Cardiac muscle cell (in vitro differentiated cells and primary cell): ENCODE measurements around the gene IGFL4. TPM values are rescaled to one million over a fixed set of nuclear protein-coding genes. Genes with fewer than 3 reads are reported as not detected.
"Not testable (repeated sequence)": the region's sequence is repeated elsewhere in the genome, so short reads cannot be mapped to it uniquely, and the experiment has no call there.

Experiments
- DNase-seq, 2 donors: peaks; one replicate each; pipeline versions ENCODE4 v3.0.0 to v3.0.0-alpha.2; 2010 to 2017; ENCODE audit warnings: low read depth in 1 of 2, low spot score in 1 of 2
- H3K27ac ChIP-seq: fragments of 200-600 bp; sonication (generic); 2 replicates; pipeline ENCODE4 v1.5.1; 2016
- H3K27me3 ChIP-seq: fragments of 200-600 bp; sonication (generic); 2 replicates; pipeline ENCODE4 v1.6.0; 2016; ENCODE audit warnings: control low read depth
- H3K36me3 ChIP-seq: fragments of 200-600 bp; sonication (generic); 2 replicates; pipeline ENCODE4 v1.5.1; 2016; ENCODE audit warnings: control low read depth
- H3K4me1 ChIP-seq: fragments of 200-600 bp; sonication (generic); 2 replicates; pipeline ENCODE4 v1.8.1; 2017; ENCODE audit warnings: low read depth, mild to moderate bottlenecking, mixed run types
- H3K4me3 ChIP-seq: fragments of 200-600 bp; sonication (generic); 2 replicates; pipeline ENCODE4 v1.5.1; 2016; ENCODE audit warnings: mild to moderate bottlenecking
- H3K9me3 ChIP-seq: fragments of 200-600 bp; sonication (generic); 2 replicates; pipeline ENCODE4 v1.5.1; 2017; ENCODE audit warnings: low read depth, mild to moderate bottlenecking, control low read depth
- CTCF ChIP-seq: IDR thresholded peaks from 2 replicates; pipeline ENCODE4 v1.5.1; 2012; ENCODE audit warnings: low read depth, mild to moderate bottlenecking, low read length
- polyA plus RNA-seq: library from polyadenylated mRNA; unstranded; fragments of >200 nt; fragmentation: Nextera tagmentation; extraction: Ambion mirVana; gene quantifications from 2 replicates; pipeline ENCODE4 v1.2.1, GENCODE V29; 2016
- total RNA-seq: library from RNA; depleted of rRNA; stranded (reverse); fragments of >200 nt; gene quantifications from 2 replicates; pipeline ENCODE4 v1.2.3, GENCODE V29; 2016

Gene IGFL4
- total and polyA plus RNA-seq, 2 experiments from 2014 or later, result 0.21 to 0.67 TPM

- TF ChIP-seq CTCF, result peak; percentile 66
- no peaks in the 10 kb centered on the region for H3K9me3 ChIP-seq
- no peaks in the 10 kb centered on the region for H3K4me1 ChIP-seq
- H3K27me3 ChIP-seq, result peaks cover 4% of the 10 kb centered on the region
- no peak overlapping the region for H3K4me3 ChIP-seq
- peak; percentile 69 to 75 for DNase-seq
- no peaks in the 10 kb centered on the region for H3K36me3 ChIP-seq
- no peak overlapping the region for H3K27ac ChIP-seq
Observed at GRCh38 chr19:46081928-46082727, 41.3 kb upstream of the IGFL4 start.

DNA sequence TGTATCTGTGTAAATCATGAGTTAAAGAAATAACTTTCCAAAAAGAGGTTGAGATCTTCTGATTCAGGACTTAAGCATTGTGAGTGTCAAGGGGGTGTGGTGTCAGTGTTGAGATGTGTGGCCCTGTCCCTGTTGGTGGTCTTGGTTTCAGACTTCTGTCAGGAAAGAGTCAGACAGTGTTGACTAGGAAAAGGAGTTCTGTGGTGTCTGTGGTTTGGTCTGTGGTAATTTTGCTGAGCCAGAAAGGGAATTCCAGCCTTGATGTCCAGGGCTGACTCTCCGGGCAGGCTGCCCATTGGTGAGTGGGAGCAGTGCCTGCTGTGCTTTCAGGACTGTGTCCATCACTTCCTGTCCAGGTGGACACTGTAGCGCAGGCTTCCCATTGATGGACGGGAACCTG is 39.8 kb upstream of the IGFL4 start:
- TF ChIP-seq CTCF, result no peak
- Histone ChIP-seq H3K4me3 (no peak overlapping the region), H3K4me1 (no peaks in the 10 kb centered on the region), H3K36me3 (no peaks in the 10 kb centered on the region), H3K9me3 (no peaks in the 10 kb centered on the region), H3K27me3 (peaks cover 19% of the 10 kb centered on the region), H3K27ac (no peak overlapping the region)
- peak in 1 of 2 donors; percentile 94 for DNase-seq

DNA sequence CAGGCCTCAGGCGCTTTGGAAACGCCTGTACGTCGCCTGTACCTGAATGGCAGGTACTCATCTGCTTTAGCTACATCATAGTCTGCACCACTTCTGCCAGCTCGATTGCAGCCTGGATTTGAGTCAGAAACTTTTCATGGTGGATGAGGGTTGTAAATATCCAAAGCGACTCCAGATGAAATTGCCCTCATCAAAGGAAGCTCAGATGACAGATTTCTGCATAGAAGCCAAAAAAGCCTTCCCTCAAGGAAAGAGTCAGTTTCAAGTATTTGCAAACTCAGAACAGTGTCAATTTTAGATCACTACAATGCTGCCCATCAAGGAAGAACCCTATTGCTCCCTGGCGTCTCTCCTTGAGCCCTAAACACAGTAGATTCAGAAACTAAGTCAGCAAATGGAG is 38.8 kb upstream of the IGFL4 start:
- H3K27me3 ChIP-seq, result peaks cover 29% of the 10 kb centered on the region
- H3K27ac ChIP-seq, result no peak overlapping the region

DNA sequence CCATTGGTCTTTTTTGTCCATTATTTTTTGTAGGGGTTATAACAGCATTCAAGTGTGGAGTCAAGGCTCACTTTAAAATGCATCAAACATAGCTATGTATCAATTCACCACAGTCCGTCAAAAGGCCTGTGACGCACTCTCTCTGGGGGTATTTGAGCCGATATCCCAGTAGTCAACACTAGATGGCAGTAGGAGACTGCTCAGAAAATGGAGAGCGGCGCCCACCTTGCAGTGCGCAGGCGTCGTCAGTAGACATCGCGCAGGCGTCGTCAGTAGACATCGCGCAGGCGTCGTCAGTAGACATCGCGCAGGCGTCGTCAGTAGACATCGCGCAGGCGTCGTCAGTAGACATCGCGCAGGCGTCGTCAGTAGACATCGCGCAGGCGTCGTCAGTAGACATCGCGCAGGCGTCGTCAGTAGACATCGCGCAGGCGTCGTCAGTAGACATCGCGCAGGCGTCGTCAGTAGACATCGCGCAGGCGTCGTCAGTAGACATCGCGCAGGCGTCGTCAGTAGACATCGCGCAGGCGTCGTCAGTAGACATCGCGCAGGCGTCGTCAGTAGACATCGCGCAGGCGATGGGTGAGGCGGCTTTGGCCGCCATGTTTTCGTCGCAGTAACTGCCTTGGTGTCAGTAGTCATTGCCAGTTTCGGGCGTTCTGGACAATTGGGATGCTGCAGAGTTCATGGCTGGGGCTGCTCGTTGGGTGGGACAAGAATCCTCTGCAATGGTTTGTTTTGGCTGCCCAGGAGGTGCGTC is 38.0 kb upstream of the IGFL4 start:
- not testable (repeated sequence) for H3K36me3 ChIP-seq, H3K9me3 ChIP-seq, H3K27ac ChIP-seq, H3K4me1 ChIP-seq, H3K4me3 ChIP-seq
- H3K27me3 ChIP-seq, result peaks cover 36% of the 10 kb centered on the region
- peak; percentile 55 for TF ChIP-seq CTCF
- DNase-seq, result peak; percentile 66 to 76

More for the DNA sequence above, 38.8 kb upstream of the IGFL4 start:
- Histone ChIP-seq H3K9me3 (no peaks in the 10 kb centered on the region), H3K4me3 (no peak overlapping the region), H3K4me1 (no peaks in the 10 kb centered on the region), H3K36me3 (no peaks in the 10 kb centered on the region)
- no peak for DNase-seq
- TF ChIP-seq CTCF, result no peak

GRCh38 chr19:46077815-46078167 is 37.0 kb upstream of the IGFL4 start:
- no peaks in the 10 kb centered on the region for H3K4me1 ChIP-seq
- DNase-seq, result no peak
- H3K36me3 ChIP-seq, result no peaks in the 10 kb centered on the region
- H3K4me3 ChIP-seq, result no peak overlapping the region
- H3K27me3 ChIP-seq, result peaks cover 46% of the 10 kb centered on the region
- no peak for TF ChIP-seq CTCF
- no peaks in the 10 kb centered on the region for H3K9me3 ChIP-seq
- H3K27ac ChIP-seq, result no peak overlapping the region
